Keratinocyte (primary cell): Measurements from ENCODE around the gene SPATA13. TPM values are rescaled to one million over a fixed set of nuclear protein-coding genes. Genes with fewer than 3 reads are reported as not detected.

Experiments used
- DNase-seq: peaks from one replicate; pipeline ENCODE4 v3.0.0-alpha.2; 2011; ENCODE audit warnings: low read depth, missing footprints, low spot score
- FAIRE-seq: peaks from 2 replicates; lab custom pipeline; 2011; peaks lifted over from hg19 to GRCh38; lab: Jason Lieb, UNC
- H2AFZ ChIP-seq: 2 replicates; pipeline ENCODE4 v1.6.0; 2012; ENCODE audit warnings: low read length, control low read depth, inconsistent platforms; ENCODE audit not compliant: control insufficient read depth
- H3K27ac ChIP-seq: 2 replicates; pipeline ENCODE4 v1.5.1; 2011; ENCODE audit warnings: low read length; ENCODE audit not compliant: control insufficient read depth, insufficient read depth
- H3K27me3 ChIP-seq: 3 replicates; pipeline ENCODE4 v1.6.0; 2011; ENCODE audit warnings: low read length; ENCODE audit not compliant: control insufficient read depth, insufficient read depth; ENCODE audit errors: extremely low read depth
- H3K36me3 ChIP-seq, 2 experiments: 2 replicates in 1 of 2; 3 replicates in 1 of 2; pipeline ENCODE4 v1.5.1; 2011; ENCODE audit warnings: low read length in 2 of 2, mild to moderate bottlenecking in 1 of 2; ENCODE audit not compliant: control insufficient read depth in 2 of 2, insufficient read depth in 2 of 2; ENCODE audit errors: extremely low read depth in 1 of 2
- H3K4me1 ChIP-seq: 3 replicates; pipeline ENCODE4 v1.5.1; 2011; ENCODE audit warnings: low read length; ENCODE audit not compliant: control insufficient read depth, insufficient read depth; ENCODE audit errors: extremely low read depth
- H3K4me2 ChIP-seq: 3 replicates; pipeline ENCODE4 v1.6.0; 2011; ENCODE audit warnings: low read depth, low read length; ENCODE audit not compliant: control insufficient read depth, insufficient read depth; ENCODE audit errors: extremely low read depth
- H3K4me3 ChIP-seq, 3 experiments: fragments of 200-600 bp in 1 of 3; sonication (generic) in 1 of 3; 2 replicates in 2 of 3; 3 replicates in 1 of 3; pipeline ENCODE4 v1.5.1; 2011 to 2016; ENCODE audit warnings: low read length in 3 of 3, mild to moderate bottlenecking in 3 of 3, control low read depth in 2 of 3, inconsistent platforms in 1 of 3, low read depth in 1 of 3, mixed read lengths in 1 of 3, mixed run types in 1 of 3, moderate library complexity in 1 of 3; ENCODE audit not compliant: control insufficient read depth in 2 of 3, insufficient read depth in 2 of 3; ENCODE audit errors: extremely low read depth in 1 of 3
- H3K79me2 ChIP-seq: 2 replicates; pipeline ENCODE4 v1.6.0; 2012; ENCODE audit warnings: low read length; ENCODE audit not compliant: control insufficient read depth, insufficient read depth
- H3K9ac ChIP-seq: 3 replicates; pipeline ENCODE4 v1.6.0; 2011; ENCODE audit warnings: low read length; ENCODE audit not compliant: control insufficient read depth, insufficient read depth; ENCODE audit errors: extremely low read depth
- H3K9me1 ChIP-seq: 3 replicates; pipeline ENCODE4 v1.6.0; 2011; ENCODE audit warnings: low read length; ENCODE audit not compliant: control insufficient read depth, insufficient read depth; ENCODE audit errors: extremely low read depth
- H3K9me3 ChIP-seq: 2 replicates; pipeline ENCODE4 v1.5.1; 2012; ENCODE audit warnings: low read depth, low read length; ENCODE audit not compliant: control insufficient read depth
- H4K20me1 ChIP-seq: 3 replicates; pipeline ENCODE4 v1.6.0; 2011; ENCODE audit warnings: low read length; ENCODE audit not compliant: control insufficient read depth, insufficient read depth; ENCODE audit errors: extremely low read depth
- EZH2 ChIP-seq: IDR thresholded peaks from one replicate; pipeline ENCODE4 v1.6.1; 2012; ENCODE audit warnings: inconsistent platforms, mild to moderate bottlenecking, low read length, moderate library complexity
- dilution Hi-C: fragments of 300-500 bp; cut with MboI; formaldehyde crosslinking; loops from one replicate; pipeline ENCODE4 v1.7.0; 2020; ENCODE audit warnings: low sequenced_read_pairs; ENCODE audit not compliant: extremely low pct_ligation_motif_present
- polyA plus RNA-seq, 5 experiments: library from polyadenylated mRNA; depleted of rRNA in 3 of 5; stranded (reverse) in 3 of 5; stranded (forward) in 1 of 5; unstranded in 1 of 5; fragments of >200 nt; gene quantifications; 1 replicate in 1 of 5; 2 replicates in 3 of 5; 3 replicates in 1 of 5; pipeline versions ENCODE4 v1.2.1 to v1.2.3, GENCODE V29; 2011 to 2012; ENCODE audit warnings: missing spikeins in 2 of 5, low read depth in 1 of 5, low replicate concordance in 1 of 5
- TF ChIP-seq, protein P1 (sequence below), 3 experiments: IDR thresholded peaks in 1 of 3; conservative IDR thresholded peaks in 1 of 3; optimal IDR thresholded peaks in 1 of 3; 2 replicates in 2 of 3; 3 replicates in 1 of 3; pipeline versions ENCODE3 to v1.5.1; 2011; ENCODE audit warnings: low read length in 3 of 3, mild to moderate bottlenecking in 3 of 3, moderate library complexity in 2 of 3, control low read depth in 1 of 3, inconsistent platforms in 1 of 3; ENCODE audit not compliant: insufficient read depth in 2 of 3; ENCODE audit errors: extremely low read depth in 1 of 3

SPATA13 gene
- polyA plus RNA-seq, 1 donor (not counting 4 experiments of a cell fraction or from before 2014, with no cell fraction given) = 1.2 TPM

DNA sequence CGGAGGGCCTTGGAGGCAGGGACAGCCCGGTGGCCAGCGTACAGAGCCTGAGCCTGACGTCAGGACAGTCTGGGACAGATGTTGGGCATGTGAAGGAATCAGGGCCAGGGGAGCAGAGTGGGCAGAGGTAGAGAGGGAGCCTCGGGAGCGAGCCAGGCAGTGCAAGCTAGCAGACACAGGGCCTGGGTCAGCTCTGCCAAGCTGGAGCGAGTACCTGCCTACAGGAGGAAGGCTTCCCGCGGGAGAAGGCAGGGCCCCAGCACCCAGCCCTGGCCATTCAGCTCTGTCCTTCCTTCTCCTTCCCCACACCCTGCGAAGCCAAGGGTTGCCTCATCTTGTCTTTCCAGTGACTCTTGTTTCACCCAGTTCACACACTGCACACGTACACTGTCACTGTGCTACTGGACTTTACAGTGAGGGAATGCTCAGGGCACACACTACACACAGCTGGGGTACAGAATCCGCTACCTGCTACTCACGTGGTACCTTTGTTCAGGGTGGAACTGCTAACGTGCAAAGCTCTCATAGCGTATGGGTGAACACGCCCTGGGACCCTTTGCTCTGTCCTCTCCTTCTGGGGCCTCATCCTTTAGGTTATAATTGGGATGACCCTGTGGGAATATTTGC lies 139.1 kb downstream of the SPATA13 start:
- dilution Hi-C loops = no loop called here
- Histone ChIP-seq H3K9me1 (no peaks in the 10 kb centered on the region), H3K27me3 (no peaks in the 10 kb centered on the region), H3K4me3 (no peak overlapping the region), H4K20me1 (no peaks in the 10 kb centered on the region), H3K27ac (no peak overlapping the region), H3K9me3 (no peaks in the 10 kb centered on the region), H3K36me3 (no peaks in the 10 kb centered on the region), H3K4me1 (no peaks in the 10 kb centered on the region), H3K9ac (no peak overlapping the region), H2AFZ (no peak overlapping the region), H3K79me2 (no peaks in the 10 kb centered on the region), H3K4me2 (no peak overlapping the region)
- DNase-seq (no peak), FAIRE-seq (no peak)
- TF ChIP-seq EZH2 = no peak
- TF ChIP-seq, protein P1, sequence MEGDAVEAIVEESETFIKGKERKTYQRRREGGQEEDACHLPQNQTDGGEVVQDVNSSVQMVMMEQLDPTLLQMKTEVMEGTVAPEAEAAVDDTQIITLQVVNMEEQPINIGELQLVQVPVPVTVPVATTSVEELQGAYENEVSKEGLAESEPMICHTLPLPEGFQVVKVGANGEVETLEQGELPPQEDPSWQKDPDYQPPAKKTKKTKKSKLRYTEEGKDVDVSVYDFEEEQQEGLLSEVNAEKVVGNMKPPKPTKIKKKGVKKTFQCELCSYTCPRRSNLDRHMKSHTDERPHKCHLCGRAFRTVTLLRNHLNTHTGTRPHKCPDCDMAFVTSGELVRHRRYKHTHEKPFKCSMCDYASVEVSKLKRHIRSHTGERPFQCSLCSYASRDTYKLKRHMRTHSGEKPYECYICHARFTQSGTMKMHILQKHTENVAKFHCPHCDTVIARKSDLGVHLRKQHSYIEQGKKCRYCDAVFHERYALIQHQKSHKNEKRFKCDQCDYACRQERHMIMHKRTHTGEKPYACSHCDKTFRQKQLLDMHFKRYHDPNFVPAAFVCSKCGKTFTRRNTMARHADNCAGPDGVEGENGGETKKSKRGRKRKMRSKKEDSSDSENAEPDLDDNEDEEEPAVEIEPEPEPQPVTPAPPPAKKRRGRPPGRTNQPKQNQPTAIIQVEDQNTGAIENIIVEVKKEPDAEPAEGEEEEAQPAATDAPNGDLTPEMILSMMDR (optimal IDR thresholded peaks at IDR 0.05 in 1 of 3, IDR thresholded peaks at IDR 0.05 in 1 of 3, conservative IDR thresholded peaks at IDR 0.05 in 1 of 3; ENCODE audit: extremely low read depth in 1 of 3, insufficient read depth in 2 of 3, low read length in 3 of 3) = no peak

DNA sequence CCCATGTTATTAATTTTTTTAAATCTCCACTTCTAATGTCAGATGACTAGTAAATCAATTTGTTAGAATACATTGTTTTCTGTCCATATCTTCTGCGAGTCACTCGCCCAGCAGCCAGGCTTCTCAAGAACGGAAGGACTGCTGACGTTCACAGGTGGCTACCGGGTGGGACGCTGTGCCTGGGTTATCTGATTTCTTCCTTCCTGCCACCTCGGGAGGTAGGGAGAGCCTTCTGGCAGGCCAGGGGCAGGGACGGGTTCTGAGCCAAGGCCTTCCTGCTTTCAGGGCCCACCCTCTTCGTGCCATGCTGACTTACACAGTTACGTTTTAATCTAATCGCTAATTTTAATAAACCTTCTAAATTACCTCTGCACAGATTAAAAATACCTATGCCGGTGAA lies 140.9 kb downstream of the SPATA13 start:
- Histone ChIP-seq H3K27me3 (no peaks in the 10 kb centered on the region), H3K27ac (no peak overlapping the region), H3K36me3 (no peaks in the 10 kb centered on the region), H3K9ac (no peak overlapping the region), H3K79me2 (no peaks in the 10 kb centered on the region), H3K4me2 (no peak overlapping the region), H3K4me1 (no peaks in the 10 kb centered on the region), H3K9me1 (no peaks in the 10 kb centered on the region), H4K20me1 (no peaks in the 10 kb centered on the region), H3K9me3 (no peaks in the 10 kb centered on the region), H3K4me3 (no peak overlapping the region), H2AFZ (no peak overlapping the region)
- FAIRE-seq (no peak), DNase-seq (no peak)
- dilution Hi-C loops = no loop called here
- TF ChIP-seq, protein P1 (optimal IDR thresholded peaks at IDR 0.05 in 1 of 3, IDR thresholded peaks at IDR 0.05 in 1 of 3, conservative IDR thresholded peaks at IDR 0.05 in 1 of 3; ENCODE audit: extremely low read depth in 1 of 3, insufficient read depth in 2 of 3, low read length in 3 of 3) = no peak
- TF ChIP-seq EZH2 = no peak
